ENCODE results near the gene CNR1.
"Not testable (repeated sequence)": the region's sequence is repeated elsewhere in the genome, so short reads cannot be mapped to it uniquely, and the experiment has no call there.

CNR1 gene

DNA sequence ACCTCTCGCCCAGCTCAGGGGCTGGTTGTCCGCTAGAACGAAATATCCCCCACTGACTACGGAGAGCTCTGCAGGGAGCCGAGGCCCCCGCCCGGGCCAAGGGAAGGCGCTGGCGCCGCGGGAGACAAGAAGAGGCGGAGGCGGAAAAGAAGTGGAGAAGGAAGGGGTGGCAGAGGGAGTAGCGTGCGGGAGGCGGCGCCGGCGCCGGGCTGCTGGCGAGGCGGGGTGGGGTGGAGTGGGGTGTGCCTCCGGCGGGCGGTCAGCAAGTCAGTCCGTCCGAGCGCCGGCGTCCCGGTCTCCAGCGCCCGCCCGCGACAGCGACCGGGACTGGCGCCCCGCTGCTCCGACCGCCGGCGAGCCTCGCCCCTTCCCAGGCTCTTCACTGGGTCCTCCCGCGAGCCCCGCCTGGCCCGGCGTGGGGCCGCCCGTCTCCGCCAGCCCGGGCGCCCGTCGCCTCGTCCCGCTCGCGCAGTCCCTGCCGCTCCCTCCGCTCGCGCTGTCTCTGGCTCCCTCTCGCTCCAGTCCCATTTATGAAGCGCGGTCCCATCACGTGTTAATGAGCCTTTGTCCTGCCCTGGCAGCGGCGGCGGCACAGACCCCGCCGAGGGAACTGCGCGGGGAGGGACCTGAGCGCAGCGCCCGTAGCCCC is at the start of gene CNR1:
Gene CNR1, minus strand, starts transcription at position 504 of the 649 bp plus-strand sequence. CDS start 21,073 bp downstream, outside the sequence.
- peak in 33 of 58 donors; percentile 10 to 67 (median 35) for DNase-seq

DNA sequence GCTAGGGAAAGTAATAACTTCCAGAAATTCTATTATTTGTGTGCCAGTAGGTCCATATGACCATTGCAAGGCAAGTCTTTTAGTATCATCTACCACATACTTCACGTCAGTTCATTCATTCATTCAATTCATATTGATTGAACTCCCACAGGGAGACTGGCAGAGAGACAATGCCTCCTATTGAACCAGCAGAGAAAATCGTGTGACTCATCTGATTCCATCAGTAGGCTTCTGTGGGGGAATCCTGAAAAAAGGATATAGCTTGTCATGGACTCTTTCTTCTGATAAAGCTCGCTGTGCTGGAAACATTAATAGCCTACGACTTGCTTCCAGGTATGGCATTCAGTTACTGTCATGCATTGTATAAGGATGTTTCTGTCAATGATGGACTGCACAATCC is 45.3 kb upstream of the CNR1 start:
- no peak for DNase-seq

DNA sequence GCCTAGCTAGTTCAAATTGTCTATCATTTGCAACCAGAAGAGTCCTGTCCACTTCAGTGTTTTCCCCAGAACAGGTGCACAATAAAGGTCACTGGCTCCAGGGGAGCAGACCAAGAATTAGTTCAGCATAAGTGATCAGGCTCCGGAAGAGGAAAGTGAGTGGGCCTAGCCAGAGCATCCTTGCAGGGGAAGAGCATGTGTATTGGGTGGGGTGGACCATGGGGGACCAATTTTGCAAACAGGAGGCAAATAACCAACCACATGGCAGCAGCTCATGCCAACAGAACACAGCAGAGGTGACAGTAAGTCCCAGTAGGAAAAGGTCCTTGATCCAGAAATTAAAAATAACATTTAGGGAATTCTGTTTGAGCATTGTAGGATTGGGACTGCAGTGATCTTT is 43.2 kb upstream of the CNR1 start:
- no peak for DNase-seq

DNA sequence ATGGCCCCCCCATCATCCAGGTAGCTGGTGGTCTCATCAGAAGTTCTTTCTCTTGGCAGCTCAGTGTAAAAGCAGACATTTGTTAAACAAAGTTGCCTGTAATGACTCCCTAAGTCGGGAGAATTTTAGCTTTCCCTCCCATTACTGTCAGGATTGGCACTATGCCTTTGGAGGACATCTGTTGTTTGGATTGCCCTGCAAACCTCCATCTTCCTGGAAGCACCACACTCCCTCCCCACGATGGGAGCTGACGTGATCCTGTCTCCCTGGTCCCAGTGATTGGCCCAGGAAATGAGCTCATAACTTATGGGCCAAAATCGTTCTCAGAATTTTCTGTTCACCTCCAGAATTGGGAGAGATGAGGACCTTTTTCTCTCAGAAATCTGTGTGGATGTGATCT is 42.6 kb upstream of the CNR1 start:
- DNase-seq, result no peak

DNA sequence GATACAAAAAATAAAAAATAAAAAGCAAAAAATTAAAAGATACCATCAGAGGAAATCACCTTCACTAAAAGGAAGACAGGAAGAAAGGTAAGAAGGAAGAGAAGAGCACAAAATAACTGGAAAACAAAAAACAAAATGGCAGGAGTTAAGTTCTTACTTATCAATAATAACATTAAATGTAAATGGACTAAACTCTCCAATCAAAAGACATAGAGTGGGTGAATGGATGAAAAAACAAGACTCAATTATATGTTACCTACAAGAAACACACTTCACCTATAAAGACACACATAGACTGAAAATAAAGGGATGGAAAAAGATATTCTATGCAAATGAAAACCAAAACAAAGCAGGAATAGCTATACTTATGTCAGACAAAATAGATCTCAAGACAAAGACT is 35.6 kb upstream of the CNR1 start:
- not testable (repeated sequence) for DNase-seq

DNA sequence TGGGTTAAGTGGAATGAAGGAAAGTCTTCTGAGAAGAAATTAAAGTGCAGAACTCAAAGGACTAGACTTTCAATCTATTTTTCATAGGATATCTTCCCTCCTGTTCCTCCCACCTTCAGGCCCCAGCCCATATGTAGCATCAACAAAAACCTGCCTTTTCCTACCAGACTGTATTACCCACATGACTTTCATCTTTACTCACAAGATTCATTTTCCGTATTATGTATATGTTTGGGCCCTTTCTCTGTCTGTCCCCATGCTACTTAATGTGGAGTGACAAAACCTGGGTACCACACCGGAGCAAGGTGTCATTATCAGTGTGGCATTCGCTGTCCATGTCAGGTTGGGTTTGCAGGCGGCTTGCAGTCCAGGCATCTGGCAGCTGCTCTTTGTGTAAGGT is 18.8 kb upstream of the CNR1 start:
- DNase-seq, result no peak

DNA sequence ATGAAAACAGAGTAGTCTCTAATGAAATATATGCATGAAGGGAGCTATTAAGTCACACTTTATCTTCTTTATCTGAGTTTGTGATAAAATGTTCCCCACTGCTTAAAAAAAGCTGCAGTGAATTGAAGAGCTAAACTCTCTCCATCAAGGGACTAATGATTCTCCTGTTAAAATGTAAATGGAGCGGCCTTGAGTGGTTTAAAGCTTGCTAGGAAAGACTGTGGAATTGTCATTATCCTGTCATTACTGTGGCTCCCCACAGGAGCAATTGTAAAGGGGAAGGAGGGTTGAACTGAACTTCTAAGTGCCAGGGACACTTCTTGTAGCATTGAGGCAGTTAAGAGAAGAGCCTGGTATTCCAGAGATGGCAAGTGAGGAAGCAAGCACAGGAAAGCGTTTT is 17.3 kb upstream of the CNR1 start:
- no peak for DNase-seq

DNA sequence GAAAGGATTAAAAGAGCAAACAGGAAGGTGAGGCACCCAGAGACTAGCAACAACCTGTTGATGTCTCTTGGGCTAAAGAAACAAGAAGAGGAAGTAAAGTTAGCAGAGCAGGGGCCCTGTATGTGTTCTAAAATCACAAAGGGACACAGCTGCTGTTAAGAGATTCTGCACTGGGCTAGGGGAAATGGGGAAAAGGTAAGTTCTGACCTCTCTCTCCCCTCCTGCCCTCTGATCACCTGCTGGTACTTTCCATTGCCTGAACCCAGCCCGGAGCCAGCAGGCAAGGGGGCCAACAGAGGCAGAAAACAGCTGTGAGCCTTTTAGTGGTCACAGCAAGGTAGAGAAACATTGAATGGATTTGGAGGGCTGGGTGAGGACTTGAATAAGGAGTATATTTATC is 13.5 kb upstream of the CNR1 start:
- no peak for DNase-seq

DNA sequence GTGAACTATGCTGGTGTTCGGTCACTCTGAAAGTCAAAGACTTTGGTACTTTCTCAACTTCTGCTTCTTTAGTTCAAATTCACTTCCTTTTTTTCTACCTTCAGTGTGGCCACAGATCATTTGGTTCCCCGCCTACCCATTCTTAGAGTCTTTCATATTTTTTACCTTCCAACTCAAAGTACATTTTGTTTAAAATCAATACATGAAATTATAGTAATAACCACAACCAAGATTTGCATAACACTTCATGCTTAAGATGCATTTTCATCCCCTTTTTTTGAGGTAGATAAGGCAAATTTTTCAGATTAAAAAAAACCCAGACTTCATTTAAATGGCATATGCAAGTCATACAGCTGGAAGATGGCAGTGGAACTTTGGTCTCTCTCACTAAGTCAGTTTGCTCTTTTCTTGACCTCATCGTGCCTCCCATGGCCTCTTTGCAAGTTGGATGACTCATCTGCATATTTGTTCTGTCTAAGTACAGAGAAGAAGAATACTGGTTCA is 11.9 kb upstream of the CNR1 start:
- no peak for DNase-seq

DNA sequence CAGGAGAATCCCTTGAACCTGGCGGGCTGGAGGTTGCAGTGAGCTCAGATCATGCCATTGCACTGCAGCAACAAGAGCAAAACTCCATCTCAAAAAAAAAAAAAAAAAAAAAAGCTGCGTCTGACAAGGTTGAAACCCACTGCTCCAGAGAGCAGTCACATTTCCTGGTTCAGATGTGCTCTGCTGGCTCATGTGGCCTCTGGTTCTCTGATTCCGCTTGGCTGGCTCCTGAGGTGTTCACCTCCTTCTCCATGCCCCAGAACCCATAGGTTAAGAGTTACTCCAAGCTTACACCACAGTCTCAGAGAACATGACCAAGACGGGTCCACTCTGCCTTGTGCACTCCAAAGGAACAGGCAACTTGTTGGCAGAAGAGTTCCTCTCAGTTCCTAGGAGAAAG is 8.8 kb upstream of the CNR1 start:
- DNase-seq, result no peak

DNA sequence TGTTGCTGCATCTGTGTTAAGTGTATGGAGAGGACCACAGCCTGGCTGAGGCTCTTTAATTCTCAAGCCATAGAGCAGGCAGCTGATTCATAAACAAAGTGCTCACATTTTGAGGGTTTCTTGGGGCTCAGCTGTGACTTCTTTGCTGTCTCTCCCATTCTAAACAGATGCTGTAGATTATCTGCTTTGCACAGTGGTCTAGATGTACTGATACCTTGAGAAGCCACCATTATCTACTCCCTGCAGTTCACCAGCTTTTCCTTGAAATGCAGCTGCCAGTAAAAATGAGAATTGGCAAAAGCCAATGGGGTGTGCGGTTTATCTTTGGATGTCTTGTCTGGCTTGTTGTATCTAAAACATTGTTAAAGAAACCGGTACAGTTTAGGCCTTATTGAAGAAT is 5.2 kb upstream of the CNR1 start:
- no peak for DNase-seq

DNA sequence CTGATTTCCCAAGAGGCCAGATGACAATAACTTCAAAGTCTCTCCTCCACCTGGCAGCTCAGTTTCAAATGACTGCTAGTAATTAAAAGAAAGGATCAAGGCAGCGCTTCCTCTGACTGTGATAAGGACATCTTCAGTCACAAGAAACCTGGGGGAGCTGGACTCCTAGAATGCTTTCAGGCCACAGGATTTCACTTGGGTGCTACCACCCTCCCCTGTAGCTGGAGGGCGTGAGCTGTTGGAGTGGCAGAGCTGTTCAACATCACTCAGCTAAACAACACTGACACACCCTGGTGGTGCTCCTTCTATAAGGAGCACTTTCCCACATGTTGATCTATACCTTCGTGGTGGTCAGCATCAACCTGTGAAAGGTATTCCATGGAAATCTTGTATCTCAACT is 2.2 kb upstream of the CNR1 start:
- DNase-seq, result no peak

DNA sequence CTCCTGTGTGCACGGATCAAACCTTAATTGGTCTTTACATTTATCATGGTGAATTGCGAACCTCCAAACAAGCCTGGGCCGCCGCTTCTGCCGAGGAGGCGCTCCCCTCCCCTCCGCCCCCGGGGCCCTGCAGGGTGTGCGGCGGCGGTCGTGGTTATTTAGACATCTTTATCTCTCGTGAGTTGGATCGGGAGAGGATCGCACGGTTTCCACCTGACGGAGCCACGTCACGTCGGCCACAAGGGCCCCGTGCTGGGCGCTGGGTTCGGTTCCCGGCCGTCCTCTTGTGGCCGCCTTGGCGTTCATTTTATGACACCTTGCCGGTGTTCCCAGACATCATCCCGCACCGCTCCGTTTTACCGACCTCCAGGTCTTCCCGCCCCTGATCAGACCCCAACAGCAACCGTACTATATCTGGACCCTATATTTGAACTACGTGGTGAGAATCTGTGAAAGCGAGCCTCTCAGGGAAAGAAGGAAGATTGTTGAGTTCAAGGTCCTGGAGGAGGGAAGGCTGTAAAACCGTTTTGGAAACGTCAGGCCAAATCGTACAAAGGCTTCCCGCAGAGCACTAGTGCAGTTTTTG is 1.3 kb upstream of the CNR1 start:
- DNase-seq, result peak in 8 of 58 donors; percentile 10 to 40 (median 18)

DNA sequence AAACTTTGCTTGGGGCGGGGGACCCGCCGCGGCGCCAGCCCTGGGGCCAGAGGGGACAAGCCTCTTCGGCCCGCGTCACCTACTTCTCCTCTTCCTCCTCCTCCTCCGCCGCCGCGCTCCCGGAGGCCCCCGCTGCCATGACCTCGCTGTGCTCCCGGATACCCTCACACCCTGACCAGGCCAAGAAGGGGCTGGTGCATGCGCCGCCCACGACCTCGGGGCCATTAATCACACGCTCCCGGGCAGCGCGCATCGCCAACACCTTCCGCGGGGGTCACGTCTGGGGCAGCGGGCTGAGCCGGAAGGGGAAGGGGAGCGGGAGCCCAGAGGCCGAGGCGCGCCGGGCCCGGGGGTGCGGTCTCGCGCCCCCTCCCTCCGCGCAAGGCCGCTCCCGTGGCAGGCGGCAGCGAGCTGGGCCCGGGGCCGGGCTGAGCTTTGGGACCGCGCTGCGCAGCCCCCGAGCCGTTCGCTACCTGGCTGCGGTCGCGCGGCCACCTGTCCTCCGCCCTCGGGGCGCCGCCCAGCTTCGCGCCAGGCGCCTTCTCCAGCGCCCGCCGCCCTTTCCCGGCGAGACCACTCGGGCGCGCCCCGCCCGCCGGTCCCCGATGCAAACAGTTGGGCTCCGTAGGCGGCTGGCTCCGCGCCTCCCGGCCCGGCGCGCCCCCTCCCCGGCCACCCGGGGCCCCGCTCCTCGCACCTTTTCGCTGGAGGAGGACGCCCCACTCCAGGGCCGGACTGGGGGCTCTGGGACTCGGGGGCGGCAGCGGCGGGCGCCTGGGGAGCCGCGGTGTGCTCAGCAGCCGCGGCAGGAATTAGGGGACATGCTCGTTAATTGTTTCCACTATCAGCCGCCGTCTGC is 575 bp upstream of the CNR1 start:
- DNase-seq, result peak in 1 of 58 donors; percentile 25

DNA sequence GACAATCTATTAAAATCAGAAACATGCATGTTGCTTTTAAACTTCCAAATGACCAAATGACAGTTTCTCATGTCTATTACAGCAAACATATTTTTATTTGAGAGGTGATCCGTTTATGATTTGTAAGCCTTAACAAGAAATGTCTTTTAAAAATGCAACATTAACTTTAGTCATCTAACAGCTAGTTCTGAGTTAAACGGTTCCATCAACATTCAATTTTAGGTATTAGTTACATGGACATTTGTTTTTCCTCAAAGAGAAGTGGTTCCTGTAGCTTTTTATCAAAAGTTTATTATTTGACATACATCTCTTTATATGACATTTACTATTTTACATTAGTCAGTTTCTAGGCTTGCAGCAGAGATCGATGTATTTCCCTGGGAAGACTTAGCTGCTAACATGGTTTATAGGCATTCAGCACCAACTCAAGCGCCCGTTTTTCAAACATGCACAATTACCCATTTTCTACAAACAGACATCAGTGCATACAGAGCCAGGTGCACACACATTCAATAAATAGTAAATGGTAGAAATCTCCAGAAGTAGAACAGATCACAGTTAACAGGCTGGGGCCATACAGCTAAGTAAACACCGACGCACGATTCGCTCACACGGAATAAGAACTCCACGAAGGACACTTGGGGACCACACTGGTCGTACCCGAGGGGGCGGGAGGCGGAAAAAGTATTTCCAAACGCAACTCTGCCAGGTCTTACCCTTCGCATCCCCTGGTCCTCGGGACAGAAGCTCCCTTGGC is 882 bp downstream of the CNR1 start:
- DNase-seq, result peak in 2 of 58 donors; percentile 25 to 32

DNA sequence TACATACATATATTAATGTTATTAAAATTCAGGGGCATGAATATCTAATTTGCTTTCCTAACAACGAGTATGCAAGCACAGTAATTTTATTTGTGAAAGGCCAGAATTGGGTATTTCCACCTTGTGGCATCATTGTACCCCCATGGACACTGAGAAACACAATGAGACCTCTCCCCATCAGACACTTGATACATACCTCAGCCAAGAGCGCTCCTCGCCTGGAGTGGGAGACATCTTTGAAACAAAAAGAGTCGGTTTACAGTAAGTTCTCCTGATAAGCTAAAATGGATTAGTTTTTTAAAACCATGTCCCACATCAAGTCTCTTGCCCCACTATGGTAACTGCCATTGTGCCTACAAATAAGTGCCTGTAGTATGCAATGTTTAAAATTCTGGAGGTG is 2.1 kb downstream of the CNR1 start:
- no peak for DNase-seq

DNA sequence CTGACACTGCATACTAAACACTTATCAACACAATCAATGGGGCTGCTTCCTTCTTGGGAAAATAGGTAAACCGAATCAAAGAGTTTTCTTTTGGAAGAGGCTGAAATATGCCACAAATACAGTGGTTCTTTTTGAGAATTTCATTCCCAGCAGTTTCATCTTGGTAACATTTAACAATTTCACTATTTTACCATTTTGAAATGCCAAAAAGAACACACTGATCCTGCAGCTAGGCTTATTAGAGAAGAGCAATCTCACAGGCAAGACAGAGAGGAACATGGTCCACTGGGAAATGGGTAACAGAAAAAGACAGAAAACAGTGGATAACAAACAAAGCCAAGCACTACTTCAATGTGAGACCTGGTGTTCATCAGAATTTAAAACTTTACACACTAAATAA is 2.5 kb downstream of the CNR1 start:
- no peak for DNase-seq

DNA sequence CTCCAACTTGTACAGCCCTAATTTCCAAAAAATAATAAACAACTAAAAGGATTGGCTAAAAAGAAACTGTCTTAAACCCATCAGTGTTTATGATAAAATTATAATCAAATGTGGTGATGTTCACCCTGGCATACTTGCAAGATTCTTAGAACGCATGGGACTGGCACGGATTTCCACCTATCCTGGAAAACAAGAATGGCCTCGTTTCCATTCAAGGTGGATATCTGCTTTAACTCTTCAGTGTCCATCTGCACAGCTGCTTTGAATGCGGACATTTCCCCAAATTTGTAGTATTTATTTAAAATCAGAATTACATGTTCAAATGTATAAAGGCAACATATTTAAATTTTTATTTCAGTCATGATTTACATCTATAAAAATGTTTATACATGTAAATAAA is 4.2 kb downstream of the CNR1 start:
- no peak for DNase-seq

DNA sequence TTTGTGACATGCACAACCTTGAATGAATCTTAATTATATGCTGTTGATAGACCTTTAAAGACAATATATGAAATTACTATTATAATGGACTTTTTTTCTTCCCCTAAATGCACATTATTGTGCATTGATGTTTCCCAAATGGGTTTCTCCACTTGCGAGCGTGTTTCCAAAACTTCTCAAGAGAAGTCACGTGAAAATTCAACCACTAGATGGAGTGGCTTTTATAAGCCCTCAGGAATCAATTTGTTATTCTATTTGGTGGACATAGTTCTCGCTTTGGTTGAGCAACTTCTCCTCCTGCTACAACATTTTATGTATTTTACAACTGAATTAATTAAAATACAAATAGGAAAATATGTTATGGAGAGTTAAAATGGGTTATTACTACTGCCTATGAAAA is 9.0 kb downstream of the CNR1 start:
- DNase-seq, result no peak

DNA sequence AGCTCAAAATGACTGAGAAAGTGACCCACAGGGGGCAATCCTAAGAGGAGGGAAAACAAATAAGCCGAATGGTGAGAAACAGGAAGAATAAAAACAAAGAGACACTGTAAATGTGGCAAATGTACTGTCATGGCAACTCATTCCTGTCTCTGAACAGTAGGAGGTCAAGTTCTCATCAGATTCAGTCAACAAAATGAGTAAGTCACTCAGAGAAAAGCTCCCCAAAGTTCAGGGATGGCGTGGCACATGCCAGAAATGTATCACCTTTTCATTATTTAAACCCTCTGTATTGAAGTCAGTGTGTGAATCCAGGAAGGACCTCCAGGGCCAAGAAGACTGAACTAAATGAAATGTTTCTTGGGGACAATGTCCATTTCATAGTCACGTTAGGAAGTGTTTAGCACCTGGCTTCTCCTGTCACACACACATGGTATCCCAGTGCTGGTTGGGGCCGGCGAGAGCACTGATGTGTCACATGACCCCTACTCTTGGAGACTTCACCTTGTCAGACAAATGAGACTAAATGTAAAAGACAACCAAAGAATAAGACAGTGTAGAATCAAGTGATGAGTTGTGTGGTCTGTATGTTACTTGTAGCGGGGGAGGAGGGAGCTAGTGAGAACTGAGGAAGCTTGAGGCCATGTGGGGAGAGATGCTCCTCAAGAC is 20.7 kb downstream of the CNR1 start:
- DNase-seq, result no peak
